ENCODE results near the gene SHANK2.

Gene SHANK2

GRCh38 chr11:71244116-71244810 lies 8.1 kb downstream of the SHANK2 start:
- no peak for TF ChIP-seq CTCF (conservative IDR thresholded peaks at IDR 0.05; ENCODE audit: low read depth, low read length)
- peak; percentile 42 for DNase-seq (ENCODE audit: low read depth)
- no peak overlapping the region for H3K4me3 ChIP-seq (ENCODE audit: low read depth, low read length)

GRCh38 chr11:71242391-71242790 lies 10.0 kb downstream of the SHANK2 start:
- TF ChIP-seq CTCF (conservative IDR thresholded peaks at IDR 0.05; ENCODE audit: low read depth, low read length), result no peak

GRCh38 chr11:71241721-71242259 lies 10.6 kb downstream of the SHANK2 start:
- no peak for DNase-seq (ENCODE audit: low read depth)
- TF ChIP-seq CTCF (conservative IDR thresholded peaks at IDR 0.05; ENCODE audit: low read depth, low read length), result no peak
- no peak overlapping the region for H3K4me3 ChIP-seq (ENCODE audit: low read depth, low read length)

More at GRCh38 chr11:71242391-71242790, 10.0 kb downstream of the SHANK2 start:
- H3K4me3 ChIP-seq (ENCODE audit: low read depth, low read length), result no peak overlapping the region
- no peak for DNase-seq (ENCODE audit: low read depth)

GRCh38 chr11:71240865-71241691 lies 11.3 kb downstream of the SHANK2 start:
- no peak for TF ChIP-seq CTCF (conservative IDR thresholded peaks at IDR 0.05; ENCODE audit: low read depth, low read length)
- peak; percentile 96 for DNase-seq (ENCODE audit: low read depth)

GRCh38 chr11:71240061-71240690 lies 12.2 kb downstream of the SHANK2 start:
- DNase-seq (ENCODE audit: low read depth), result no peak

More at GRCh38 chr11:71240865-71241691, 11.3 kb downstream of the SHANK2 start:
- H3K4me3 ChIP-seq (ENCODE audit: low read depth, low read length), result peak overlapping the region; percentile 17

GRCh38 chr11:71239581-71239980 lies 12.8 kb downstream of the SHANK2 start:
- TF ChIP-seq CTCF (conservative IDR thresholded peaks at IDR 0.05; ENCODE audit: low read depth, low read length), result no peak
- H3K4me3 ChIP-seq (ENCODE audit: low read depth, low read length), result no peak overlapping the region
- DNase-seq (ENCODE audit: low read depth), result no peak

More at GRCh38 chr11:71240061-71240690, 12.2 kb downstream of the SHANK2 start:
- no peak overlapping the region for H3K4me3 ChIP-seq (ENCODE audit: low read depth, low read length)
- no peak for TF ChIP-seq CTCF (conservative IDR thresholded peaks at IDR 0.05; ENCODE audit: low read depth, low read length)

Measured in choroid plexus epithelial cell (primary cell).